IPS-NIHi7 (cell line): Measurements from ENCODE around the gene SEMA4D.

Source experiments
- DNase-seq: peaks from one replicate; pipeline ENCODE4 v3.0.0; 2012; ENCODE audit warnings: mixed read lengths; ENCODE audit errors: extremely low spot score

The SEMA4D gene

DNA sequence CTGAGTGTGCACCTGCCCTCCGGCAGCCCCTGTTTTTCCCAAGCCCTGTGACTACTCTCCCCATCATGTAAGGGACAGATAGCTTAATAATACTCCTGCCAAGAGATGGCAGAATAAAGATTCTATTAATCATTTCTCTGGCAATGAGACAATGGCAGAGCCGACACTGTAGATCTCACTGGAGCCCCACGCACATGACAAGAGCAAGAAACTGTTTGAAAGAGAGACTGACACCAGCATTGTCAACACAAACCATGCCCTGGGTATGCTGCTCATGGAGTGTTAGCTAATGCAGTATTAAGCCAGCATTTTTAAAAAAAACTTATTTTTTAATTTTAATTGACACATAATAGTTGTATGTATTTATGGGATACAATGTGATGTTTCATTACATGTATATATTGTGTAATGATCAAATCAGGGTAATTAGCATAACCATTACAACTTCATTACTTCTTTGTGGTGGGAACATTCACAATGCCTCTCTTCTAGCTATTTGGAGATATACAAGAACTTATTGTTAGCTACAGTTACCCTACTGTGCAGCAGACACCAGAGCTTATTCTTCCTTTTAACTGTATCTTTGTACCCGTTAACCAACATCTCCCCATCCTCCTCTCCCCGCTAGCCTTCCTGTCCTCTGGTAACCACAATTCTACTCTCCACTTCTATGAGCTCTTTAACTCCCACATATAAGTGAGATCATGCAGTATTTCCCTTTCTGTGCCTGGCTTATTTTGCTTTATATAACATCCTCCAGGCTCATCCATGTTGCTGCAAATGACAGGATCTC lies 31.5 kb upstream of the SEMA4D start:
- DNase-seq = no peak

- no peak for DNase-seq
These were observed 30.6 kb upstream of the SEMA4D start for GRCh38 chr9:89528540-89528939.

- no peak for DNase-seq
These were observed 30.2 kb upstream of the SEMA4D start for GRCh38 chr9:89528131-89528530.

- DNase-seq = no peak
These were observed 29.2 kb upstream of the SEMA4D start for GRCh38 chr9:89527084-89527483.

GRCh38 chr9:89526667-89527066 lies 28.8 kb upstream of the SEMA4D start:
- no peak for DNase-seq

DNA sequence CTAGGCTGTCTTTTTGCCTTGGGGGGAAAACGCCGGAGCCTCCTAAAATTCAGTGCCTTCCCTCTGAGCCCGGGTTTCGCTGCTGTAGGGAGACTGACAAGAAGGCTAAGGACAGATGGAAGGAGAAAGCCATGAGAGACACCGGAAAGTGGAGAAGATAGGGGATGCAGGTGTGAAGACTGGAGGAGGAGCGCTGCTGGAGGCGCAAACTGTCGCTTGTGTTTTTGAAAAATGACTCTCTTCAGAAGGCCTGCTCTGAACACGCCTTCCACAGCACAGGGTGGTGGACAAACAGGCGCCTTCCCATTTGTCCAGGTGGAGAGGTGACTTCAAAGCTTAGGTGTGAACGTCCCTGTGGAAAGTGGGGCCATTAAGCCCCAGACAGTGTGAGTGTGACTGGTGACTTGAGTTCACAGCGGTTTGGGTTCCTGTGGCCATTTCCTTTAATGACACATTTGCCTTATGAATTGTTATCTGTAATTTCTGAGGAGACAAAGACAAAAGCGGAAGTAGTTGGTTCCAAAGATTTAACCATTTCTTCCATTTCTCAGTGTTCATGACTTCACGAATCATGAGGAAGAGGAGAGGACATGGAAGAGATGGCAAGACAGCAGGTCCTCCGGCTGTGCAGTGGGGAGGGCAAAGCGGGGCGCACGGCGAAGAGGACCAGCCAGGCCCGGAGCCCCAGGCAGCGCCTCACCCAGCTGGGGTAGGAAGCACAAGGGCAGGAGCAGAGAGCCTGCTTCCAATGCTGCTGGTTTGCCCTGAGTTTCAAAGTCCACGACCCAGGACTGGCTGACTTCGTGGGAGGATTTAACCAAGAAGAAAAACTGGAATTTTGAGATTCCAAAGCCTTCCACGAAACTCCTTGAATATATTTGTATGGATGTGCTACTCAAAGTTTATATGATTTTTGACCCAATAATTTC lies 27.8 kb upstream of the SEMA4D start:
- DNase-seq = no peak

DNA sequence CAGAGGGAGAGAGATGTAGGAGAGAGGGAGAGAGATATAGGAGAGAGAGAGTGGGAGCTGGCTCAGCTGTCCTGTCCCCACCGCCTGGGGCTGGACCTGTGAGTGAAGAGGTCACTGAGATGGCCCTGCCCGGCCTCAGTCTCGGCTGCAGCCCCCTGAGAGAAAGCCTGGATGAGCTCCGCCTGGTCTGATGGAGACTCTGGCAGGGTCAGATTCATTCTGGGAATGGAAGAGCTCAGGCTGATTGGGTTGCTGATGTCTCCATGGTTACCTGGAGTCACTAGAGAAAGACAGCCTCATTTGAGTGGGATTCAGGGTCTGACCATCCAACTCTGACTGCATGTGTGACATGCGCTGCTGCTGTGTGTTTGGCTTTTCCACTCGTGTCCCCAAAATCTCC lies 27.1 kb upstream of the SEMA4D start:
- DNase-seq = no peak

DNA sequence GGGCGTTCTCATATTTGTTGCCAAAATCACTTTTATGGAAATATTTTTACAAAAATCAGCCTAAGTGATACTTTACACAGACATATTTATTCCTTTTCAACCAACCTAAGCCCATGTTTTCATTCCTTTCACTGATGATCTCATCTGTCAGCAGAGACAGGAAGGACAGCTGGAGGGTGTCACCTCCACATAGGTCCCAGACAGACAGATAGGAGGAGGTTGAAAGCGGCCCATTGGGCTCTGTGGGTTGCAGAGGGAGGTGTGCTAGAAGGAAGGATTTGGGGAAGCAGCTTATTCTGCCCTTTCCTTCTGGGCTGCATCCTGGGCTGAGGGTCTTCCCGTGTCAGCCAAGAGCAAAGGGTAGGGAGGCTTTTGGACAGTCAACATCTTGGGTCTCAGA lies 26.0 kb upstream of the SEMA4D start:
- no peak for DNase-seq

DNA sequence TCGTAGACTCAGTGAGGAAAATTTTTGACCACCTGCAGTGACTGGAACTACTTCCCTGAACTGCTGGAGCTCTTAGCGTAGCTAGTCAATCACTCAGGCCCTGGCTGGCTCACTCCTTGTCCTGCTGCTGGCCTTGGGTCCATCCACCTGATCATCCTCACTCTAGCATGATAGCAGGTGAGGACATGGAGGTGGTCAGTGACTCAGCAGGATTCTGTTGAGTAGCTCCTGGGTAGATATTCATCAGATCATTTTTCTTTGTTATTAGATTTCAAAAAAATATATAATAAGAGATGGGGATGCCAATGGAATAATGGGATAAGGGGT lies 25.0 kb upstream of the SEMA4D start:
- no peak for DNase-seq

DNA sequence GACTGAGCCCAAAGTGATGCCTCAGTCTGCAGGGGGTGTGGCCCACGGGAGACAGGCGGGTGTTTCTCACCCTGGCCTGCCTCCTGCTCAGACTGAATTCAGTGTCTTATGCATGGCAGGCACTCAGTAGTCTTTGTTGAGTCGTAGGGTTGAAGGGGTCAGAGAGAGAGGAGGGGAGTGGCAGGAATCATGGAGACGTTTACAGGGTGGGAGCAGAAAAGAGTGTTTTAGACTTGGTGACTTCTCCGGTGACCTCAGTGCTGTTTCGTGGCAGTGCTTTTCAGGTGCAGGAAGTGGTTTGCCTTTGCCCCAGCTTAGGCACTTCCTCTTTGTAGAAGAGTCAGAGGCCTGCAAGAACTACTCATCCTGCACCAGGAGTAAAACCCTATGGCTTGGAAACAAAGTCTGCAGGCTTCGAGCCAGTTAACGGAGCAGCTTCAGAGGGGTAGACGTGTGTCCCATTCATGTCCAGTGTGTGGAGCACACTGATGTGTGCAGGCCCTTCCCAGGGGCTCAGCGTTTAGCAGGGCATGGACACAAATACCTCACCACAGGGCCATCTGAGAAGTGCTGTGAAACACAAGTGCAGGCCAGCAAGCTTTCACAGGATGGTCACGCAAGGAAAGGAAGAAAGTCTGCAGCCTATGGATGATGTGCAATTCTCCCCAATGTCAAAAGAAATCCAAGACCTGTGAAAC lies 24.5 kb upstream of the SEMA4D start:
- no peak for DNase-seq

- DNase-seq = no peak
These were observed 21.5 kb upstream of the SEMA4D start for GRCh38 chr9:89519366-89519805.

DNA sequence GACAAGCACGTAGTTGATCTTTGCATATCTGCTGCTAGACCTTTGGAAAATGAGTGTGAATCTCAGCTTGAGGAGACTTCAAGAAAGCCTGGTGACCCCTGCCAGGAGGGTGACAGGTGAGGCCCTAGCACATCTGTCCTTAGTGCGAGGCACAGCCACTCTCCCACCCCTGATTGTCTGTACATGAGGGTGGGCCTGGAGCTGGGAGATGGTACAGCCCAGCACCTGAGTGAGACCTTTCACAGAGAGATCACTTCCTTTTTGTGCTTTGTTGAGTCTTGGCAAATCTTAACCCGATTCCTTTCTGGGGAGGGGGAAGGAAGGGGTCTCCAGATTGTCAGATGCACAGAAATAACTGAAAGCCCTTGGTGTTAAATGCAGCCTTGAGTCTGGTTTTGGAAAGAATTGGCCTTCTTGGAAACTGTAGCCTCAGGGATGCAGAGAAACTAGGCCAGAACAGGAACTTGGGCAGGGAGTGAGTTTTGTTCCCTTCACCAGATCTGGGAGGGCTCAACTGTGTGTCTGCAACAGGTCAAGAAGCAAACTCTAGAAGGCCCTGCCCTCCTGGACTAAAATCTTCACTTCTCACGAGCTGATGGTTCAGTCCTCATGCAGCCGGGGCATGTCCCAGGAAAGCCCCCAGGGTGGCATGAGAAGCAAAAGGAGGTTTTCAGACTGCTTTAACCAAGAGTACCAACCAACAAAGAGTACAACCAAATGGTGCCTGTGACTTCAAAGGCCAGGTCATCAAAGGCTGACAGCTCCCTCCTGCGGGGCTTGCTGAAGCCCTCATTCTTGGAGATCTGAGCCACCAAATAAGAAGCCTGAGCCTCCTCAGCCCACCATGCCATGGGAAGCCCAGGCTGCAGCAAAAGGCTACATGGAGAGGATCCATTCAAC lies 20.8 kb upstream of the SEMA4D start:
- DNase-seq = no peak

- no peak for DNase-seq
These were observed 17.5 kb upstream of the SEMA4D start for GRCh38 chr9:89515416-89515815.

GRCh38 chr9:89514956-89515355 lies 17.0 kb upstream of the SEMA4D start:
- DNase-seq = no peak

DNA sequence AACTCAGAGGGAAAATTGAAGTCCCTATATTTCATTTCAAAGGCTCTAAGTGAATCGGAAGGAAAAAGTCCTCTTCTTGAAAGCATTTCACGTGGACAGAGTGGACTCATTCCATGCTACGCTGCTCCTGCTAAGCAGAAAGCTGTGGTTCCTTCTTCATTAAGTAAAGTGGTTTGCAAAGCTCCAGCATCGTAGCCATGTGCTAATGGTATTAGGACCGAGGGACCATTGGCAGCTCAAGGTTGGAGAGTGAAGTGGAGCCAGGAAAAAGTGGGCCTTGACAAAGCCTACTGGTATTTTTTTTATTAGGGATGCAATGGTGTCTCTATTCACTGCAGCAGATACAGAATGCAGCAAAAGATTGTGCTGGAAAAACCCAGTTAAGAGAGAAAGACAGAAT lies 16.4 kb upstream of the SEMA4D start:
- DNase-seq = no peak

GRCh38 chr9:89513837-89514236 lies 15.9 kb upstream of the SEMA4D start:
- no peak for DNase-seq

GRCh38 chr9:89512382-89512781 lies 14.5 kb upstream of the SEMA4D start:
- no peak for DNase-seq

DNA sequence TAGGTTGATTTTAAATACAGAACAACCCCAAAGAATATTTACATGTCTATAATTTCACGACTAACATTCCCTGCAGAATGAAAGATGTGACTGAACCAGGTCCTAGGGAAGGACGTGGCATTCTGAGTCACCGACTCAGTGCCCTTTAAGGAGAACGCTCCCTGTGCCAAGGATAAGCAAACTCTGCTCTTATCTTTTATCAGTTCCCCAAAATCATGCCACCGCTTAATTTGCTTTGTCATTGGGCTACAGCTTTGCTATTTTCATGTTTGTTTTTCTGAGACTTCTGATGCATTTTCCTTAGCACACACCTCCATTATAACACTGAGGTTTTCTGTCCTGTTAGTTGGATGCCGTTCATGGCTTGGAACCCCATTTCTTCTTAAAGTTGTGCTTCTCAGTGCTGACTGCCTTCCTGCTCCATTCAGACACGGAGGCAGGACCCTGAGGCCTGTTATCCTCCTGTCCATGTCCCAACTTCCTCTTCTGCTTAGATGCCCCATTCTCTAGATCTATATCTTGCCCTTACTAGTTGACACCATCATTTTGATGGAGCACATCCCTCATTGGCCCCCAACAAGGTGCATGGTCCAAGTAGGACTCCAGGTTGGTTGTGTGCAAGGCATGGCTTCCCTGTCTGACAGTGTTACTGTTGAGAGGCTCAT lies 11.2 kb upstream of the SEMA4D start:
- DNase-seq = no peak

GRCh38 chr9:89505911-89506310 lies 8.0 kb upstream of the SEMA4D start:
- no peak for DNase-seq

- DNase-seq = no peak
These were observed 7.1 kb upstream of the SEMA4D start for GRCh38 chr9:89505048-89505447.

DNA sequence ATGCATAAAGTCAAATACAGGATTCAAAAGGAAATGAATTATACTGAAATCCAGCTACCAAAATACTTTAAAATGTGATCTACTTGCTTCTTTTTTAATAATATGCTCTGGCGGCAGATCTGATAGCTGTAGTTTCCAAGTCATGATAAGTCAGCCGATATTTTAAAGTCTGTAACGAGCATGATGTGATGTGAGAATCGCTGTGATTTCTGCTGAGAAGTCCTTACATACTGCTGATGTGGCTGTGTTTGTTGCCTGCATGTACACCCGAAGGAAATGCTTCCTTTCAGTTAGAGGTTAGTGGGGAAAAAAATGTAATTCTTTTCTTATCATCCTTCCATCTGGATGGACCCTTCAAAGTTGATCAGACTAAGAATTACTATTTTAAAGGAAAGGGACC lies 4.8 kb upstream of the SEMA4D start:
- DNase-seq = no peak
